Measurements from ENCODE around the gene KIAA1958.

Gene KIAA1958

DNA sequence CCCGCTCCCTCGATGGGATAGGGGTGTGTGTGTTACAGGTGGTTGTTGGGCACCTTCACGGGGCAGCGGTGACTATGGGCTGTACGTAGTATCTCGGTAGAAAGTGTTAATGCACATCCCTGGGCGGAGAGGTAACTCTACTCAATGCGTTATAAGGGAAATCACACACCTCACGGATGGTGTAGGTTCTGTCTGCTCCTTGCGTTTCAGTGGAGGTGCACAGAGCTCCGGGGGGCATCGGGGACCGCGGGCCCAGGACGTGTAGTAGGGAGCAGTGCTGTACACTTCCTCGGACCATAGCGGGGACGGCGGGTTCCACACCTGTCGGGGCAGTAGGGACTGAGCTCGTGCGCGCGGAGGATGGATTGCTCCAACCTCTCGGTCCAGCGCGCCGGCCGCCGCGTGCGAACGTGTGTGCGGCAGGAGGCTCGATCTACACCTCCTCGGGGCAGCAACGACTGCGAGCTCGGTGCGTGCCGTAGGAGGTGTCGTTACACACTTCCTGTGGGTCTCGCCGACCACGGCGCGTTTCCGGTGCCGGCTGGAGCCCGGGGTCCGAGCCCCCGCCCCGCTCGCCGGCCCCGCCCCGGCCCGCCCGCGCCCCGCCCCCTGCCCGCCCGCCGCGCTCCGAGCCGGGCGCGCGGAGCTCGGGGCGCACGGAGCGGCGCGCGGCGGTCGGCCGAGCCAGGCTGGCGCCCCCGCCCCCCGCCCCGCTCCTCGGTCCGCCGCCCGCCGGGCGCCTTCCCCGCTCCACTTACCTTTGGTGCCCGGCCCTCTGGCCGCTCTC, at the start of gene KIAA1958:
Gene KIAA1958, plus strand, starts transcription at position 607 of the 787 bp plus-strand sequence. CDS start 87,254 bp downstream, outside the sequence.
- TF ChIP-seq, protein P1, sequence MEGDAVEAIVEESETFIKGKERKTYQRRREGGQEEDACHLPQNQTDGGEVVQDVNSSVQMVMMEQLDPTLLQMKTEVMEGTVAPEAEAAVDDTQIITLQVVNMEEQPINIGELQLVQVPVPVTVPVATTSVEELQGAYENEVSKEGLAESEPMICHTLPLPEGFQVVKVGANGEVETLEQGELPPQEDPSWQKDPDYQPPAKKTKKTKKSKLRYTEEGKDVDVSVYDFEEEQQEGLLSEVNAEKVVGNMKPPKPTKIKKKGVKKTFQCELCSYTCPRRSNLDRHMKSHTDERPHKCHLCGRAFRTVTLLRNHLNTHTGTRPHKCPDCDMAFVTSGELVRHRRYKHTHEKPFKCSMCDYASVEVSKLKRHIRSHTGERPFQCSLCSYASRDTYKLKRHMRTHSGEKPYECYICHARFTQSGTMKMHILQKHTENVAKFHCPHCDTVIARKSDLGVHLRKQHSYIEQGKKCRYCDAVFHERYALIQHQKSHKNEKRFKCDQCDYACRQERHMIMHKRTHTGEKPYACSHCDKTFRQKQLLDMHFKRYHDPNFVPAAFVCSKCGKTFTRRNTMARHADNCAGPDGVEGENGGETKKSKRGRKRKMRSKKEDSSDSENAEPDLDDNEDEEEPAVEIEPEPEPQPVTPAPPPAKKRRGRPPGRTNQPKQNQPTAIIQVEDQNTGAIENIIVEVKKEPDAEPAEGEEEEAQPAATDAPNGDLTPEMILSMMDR (IDR thresholded peaks at IDR 0.05; ENCODE audit: low read depth, low read length), result no peak
- peak; percentile 53 to 65 for DNase-seq (ENCODE audit: low read depth in 2 of 2)
- peak within 1 kb of the TSS; percentile 73 to 74 for H3K4me3 ChIP-seq (replicated peaks in 1 of 2; ENCODE audit: low read depth in 2 of 2, low read length in 2 of 2)

- TF ChIP-seq, protein P1 (IDR thresholded peaks at IDR 0.05; ENCODE audit: low read depth, low read length), result no peak
- DNase-seq (ENCODE audit: low read depth in 2 of 2), result no peak
- H3K4me3 ChIP-seq (replicated peaks in 1 of 2; ENCODE audit: low read depth in 2 of 2, low read length in 2 of 2), result no peak overlapping the region
Measured at GRCh38 chr9:112437406-112437805, 49.2 kb upstream of the KIAA1958 start.

DNA sequence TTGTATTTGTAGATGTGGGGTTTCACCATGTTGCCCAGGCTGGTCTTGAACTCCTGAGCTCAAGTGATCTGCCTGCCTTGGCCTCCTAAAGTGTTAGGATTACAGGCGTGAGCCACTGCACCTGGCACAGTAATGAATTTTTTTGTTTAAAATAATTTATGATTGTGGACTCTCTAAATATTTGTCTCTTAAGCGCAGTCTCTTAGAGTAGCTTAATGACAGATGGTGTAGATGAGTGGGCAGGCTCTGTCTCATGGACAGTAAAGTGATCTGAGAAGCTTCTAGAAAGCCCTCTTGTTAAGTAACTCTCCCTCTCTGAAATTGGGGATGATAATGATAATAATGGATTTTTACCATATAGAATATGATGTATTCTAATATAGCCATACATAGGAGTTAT, 47.5 kb upstream of the KIAA1958 start:
- TF ChIP-seq, protein P1 (IDR thresholded peaks at IDR 0.05; ENCODE audit: low read depth, low read length), result no peak
- DNase-seq (ENCODE audit: low read depth in 2 of 2), result no peak
- H3K4me3 ChIP-seq (replicated peaks in 1 of 2; ENCODE audit: low read depth in 2 of 2, low read length in 2 of 2), result no peak overlapping the region

GRCh38 chr9:112439825-112440224, 46.8 kb upstream of the KIAA1958 start:
- no peak overlapping the region for H3K4me3 ChIP-seq (replicated peaks in 1 of 2; ENCODE audit: low read depth in 2 of 2, low read length in 2 of 2)
- DNase-seq (ENCODE audit: low read depth in 2 of 2), result no peak
- TF ChIP-seq, protein P1 (IDR thresholded peaks at IDR 0.05; ENCODE audit: low read depth, low read length), result no peak

DNA sequence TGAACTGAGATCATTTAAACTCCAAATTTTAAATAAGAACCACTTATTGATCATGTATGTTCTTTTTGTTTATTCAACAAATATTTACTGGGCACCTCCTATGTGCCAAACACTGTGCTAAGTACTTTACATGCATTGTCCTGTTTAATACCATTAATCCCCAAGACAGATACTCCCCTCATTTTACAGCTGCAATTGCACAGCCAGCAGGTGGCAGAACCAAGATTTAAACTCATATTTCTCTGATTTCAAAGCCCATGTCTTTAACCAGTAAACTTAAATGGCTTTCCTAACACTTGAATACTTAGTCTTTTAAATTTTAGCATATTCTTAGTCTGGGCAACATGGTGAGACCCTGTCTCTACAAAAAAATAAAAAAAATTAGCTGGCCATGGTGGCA, 43.4 kb upstream of the KIAA1958 start:
- no peak overlapping the region for H3K4me3 ChIP-seq (replicated peaks in 1 of 2; ENCODE audit: low read depth in 2 of 2, low read length in 2 of 2)
- peak; percentile 28 to 44 for DNase-seq (ENCODE audit: low read depth in 2 of 2)
- TF ChIP-seq, protein P1 (IDR thresholded peaks at IDR 0.05; ENCODE audit: low read depth, low read length), result peak; percentile 49

- no peak overlapping the region for H3K4me3 ChIP-seq (replicated peaks in 1 of 2; ENCODE audit: low read depth in 2 of 2, low read length in 2 of 2)
- no peak for DNase-seq (ENCODE audit: low read depth in 2 of 2)
- TF ChIP-seq, protein P1 (IDR thresholded peaks at IDR 0.05; ENCODE audit: low read depth, low read length), result no peak
Measured at GRCh38 chr9:112443636-112444035, 43.0 kb upstream of the KIAA1958 start.
